ENCODE measurements around the gene LRRC57.
"Not testable (repeated sequence)": the region's sequence is repeated elsewhere in the genome, so short reads cannot be mapped to it uniquely, and the experiment has no call there.

The LRRC57 gene

DNA sequence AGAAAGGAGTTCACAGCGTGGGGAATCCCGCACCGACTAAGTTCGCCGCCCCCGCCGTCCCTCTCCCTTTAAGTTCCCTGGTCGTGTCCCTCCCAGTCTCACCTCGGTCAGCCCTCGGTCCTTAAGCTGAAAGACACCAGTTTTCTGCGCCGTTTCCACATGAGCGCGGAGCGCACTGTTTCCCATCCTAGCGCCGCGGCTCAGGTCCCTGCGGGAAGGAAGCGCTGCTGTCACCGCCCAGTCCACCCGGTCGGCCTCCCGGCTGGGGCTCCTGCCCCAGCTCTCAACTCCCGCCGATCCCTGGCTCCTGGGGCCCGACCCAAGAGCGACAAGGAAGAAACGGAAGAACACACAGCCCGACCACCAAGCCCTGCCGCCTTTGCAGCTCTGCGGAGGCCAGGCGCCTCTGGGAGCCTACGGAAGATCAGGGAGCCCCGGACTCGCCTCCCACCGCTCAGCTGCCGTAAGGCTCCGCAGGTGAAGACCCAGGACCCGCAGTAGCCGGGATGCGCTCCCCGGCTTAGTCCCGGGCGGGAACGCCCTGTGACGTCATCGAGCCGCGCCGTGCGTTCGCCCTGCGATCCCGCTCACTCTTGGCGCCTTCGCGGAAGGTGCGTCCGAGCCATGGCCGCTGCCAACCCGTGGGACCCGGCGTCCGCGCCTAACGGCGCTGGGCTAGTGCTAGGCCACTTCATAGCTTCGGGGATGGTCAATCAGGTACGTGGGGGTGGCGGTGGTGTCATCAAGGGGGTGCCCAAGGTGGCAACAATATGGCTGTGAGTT, at the start of gene LRRC57, which contains the start of gene HAUS2:
LRRC57 (minus strand) TSS at position 545 of the 783 bp plus-strand sequence; CDS start at position 186, 359 bp downstream.
HAUS2 (plus strand) TSS at position 590 of the 783 bp plus-strand sequence; CDS start at position 625, 35 bp downstream.
- DNase-seq (ENCODE audit: low read depth in 2 of 2), result peak; percentile 78 to 81

DNA sequence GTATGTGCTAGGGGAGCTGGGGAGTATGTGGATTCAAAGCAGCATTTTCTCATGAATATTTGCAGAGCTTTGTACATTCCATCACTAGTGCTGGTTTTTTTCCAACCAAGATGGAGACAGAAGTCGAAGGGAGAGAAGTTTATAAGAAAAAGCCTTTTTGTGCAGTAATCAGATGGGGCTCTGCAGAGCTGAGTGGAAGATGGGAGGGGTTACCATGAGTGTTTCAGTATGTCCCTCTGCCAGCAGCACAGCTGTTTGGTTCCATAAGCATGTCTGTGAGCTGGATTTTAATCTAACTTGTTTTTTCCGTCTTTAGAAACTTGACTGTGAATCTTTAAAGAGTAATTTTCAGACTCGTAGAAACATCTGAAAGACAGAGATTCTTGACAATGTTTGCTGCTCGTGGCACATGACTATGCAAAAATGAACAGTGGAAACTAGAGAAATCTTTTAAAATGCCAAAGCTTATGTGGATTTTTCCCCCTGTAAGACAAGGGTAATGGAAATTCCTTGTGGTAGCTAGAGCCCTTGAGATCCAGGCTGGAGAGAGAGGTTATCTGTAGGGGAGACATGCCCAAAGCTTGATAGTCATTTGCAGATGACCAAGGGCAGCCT, 47.1 kb upstream of the LRRC57 start:
- DNase-seq (ENCODE audit: low read depth in 2 of 2), result no peak

DNA sequence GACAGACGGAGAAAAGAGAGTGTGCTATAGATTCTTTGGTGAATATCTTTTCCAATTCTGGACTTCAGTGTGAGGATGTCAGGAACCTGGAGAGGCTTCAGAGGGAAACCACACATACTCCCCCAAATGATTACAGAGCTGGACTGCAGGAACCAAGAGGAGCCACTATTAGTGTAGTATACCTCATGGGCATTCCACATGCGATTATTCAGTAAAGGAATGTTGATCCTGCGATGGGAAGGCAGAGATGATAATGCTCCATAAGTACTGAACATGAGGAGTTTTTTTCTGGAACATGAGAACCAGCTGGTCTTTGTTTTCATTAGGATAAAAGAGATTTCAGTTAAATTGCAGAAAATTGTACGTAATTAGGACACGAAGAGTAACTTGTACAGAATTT, 45.5 kb upstream of the LRRC57 start:
- DNase-seq (ENCODE audit: low read depth in 2 of 2), result no peak

DNA sequence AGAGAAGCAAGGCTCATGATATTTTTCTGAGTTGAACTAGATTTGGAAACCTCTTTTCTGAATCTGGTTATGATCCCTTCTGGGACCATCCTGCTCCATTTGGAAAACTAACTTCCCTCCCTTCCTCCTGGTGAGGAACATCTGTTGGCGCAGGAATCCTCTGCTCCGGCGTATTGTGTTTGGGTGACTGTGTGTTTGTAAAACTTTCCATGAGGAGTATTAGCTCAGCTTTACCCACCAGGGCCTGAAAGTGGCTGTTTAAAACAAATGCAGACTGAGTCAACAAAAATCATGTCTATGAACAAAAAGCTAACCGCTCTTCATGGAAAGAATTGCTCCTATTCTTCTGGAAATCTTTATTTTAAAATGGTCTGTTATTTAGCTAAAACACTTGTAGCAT, 44.5 kb upstream of the LRRC57 start:
- no peak for DNase-seq (ENCODE audit: low read depth in 2 of 2)

DNA sequence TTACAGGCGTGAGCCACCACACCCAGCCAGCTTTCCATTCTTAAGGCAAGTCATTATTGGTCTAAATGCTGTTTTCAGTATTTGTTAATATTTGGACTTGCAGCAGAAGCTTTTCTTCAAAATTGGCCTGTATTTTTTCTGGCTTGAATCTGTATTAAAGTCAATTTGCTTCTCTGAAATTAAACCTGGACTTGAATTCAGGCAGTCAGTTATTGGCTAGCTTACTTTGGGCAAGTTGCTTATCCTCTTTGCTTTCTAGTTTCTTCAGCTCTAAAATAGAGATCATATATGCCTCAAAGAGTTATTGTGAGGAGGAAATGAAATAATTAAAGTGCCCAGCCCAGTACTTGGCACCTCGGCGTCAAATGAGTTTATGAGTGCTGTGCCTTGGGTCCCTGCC, 44.1 kb upstream of the LRRC57 start:
- no peak for DNase-seq (ENCODE audit: low read depth in 2 of 2)

DNA sequence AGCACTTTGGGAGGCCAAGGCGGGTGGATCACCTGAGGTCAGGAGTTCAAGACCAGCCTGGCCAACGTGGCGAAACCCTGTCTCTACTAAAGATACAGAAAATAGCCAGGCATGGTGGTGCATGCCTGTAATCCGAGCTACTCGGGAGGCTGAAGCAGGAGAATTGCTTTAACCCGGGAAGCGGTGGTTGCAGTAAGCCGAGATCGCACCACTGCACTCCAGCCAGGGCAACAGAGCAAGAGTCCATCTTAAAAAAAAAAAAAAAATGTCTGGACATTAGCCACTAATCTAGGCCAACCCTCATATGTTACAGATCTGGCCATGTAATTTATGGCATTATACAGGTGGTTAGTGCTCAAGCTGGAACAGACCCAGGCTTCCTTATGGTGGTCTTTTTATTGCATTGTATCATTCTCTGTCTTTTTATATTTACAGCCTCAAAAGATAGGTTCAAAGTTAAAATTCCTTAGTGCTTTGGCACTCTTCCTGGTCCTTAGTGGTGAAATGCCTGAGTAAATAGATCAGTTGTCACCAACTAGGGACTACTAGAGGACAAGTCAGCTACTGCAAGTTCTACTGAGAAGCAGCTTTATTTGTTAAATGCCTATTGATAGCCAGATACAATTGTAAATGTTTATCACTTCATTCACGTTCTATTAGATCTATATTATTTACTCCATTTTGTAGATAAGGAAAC, 42.8 kb upstream of the LRRC57 start:
- no peak for DNase-seq (ENCODE audit: low read depth in 2 of 2)

DNA sequence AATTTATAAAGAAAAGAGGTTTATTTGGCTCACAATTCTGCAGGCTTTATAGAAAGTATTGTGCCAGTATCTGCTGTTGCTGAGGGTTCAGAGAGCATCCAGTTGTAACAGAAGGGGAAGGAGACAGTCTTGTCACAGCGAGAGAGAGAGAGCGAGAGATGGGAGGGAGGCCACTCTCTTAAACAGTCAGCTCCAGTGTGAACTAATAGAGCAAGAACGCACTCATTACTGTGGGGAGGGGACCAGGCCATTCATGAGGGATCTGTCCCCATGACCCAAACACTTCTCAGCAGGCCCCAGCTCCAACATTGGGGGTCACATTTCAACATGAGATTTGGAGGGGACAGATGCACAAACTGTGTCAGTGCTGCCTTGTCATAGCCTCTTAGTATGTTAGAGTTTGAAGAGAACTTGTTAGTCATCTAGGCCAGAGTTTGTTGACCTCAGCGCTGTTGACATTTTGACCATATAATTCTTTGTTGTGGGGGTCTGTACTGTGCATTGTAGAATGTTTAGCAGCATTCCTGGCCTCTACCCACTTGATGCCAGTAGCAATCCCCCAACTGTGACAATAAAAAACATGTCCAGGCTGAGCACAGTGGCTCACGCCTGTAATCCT, 42.1 kb upstream of the LRRC57 start:
- DNase-seq (ENCODE audit: low read depth in 2 of 2), result no peak

DNA sequence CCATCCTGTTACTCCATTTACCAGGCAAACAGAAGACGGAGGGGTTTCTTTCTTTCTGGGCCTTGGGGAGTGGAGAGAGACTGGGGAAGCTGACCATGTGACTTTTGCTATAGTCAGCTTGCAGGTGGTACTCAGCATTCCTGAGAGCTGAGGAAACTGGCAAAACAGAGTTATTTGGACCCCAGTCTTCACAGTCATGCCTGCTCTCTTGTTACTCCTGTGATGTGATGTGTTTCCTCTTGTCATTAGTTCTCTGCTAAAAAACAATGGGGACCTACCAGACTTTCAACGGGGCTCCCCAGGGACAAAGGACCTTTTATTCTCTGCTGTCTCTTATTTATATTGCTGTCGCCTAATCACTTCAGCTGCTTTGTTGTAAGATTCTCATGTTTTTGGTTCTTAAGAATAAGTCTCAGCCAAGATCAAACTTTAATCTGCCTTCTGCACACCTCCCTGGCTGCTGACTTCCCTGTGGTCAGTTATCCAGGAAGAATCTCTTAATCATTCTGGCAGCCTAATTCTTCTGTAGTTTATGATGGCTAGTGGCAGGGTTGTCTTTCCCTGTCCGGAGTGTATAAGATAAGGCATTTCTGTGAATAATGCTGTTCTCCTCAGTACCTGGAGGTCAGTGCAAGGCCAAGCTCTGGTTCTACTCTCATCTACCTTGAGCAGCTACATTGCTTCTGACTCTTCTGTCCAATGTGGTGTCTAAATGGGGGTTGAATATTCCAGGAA, 35.6 kb upstream of the LRRC57 start:
- no peak for DNase-seq (ENCODE audit: low read depth in 2 of 2)

DNA sequence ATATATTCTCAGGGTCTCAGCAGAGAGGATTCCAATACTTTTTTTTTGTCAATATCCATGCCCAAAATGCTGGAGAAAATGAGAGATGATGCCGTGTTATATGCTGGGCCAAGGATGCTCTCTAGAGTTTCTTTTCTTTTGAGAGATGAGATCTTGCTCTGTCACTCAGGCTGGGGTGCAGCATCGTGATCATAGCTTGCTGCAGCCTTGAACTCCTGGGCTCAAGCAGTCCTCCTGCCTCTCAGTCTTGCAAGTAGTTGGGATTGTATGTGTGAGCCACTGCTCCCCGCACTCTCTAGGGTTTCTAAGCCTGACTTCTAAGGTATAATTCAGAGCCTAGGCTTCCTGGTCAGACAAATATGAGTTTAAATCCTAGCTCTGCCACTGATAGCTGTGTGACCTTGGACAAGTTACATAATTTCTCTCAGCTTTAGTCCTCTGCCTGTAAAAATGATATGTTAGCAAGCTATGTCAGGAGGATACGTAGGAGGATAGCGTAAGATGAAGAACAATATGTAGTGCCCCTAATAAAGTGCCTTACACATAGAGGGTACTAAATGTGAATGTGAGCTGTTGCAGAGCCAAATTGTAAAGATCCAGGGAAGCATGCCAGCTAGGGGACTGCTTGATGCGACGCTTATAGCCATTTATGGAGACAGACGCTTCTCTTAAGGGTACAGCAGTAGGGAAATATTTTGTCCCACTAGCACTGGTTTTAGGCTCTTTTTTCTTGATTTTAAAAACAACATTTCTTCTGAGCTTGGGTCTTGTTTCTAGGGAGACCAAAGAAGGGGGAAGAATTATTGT, 34.2 kb upstream of the LRRC57 start:
- no peak for DNase-seq (ENCODE audit: low read depth in 2 of 2)

DNA sequence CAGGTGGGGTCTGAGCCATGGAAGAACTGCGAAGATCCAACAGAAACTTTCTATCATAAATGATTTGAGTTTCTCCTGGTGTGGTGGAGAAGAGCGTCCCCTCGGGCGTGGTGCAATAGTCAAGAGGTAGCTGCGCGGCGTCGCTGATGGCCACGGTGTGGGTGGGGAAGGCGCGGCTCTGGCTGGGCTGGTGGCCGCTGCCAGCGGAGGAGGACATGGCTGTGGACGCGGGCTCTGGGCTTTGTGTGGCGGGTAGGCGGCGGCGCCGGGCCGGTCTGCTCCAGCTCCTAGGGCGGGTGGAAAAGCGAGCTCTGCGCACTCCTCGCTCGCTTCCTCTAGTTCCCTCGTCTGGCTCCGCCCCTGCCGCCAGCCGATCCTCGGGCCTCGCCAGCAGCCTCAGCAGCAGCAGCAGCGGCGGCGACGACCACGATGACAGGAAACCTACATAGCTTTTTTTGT, 32.7 kb upstream of the LRRC57 start:
- peak; percentile 56 to 65 for DNase-seq (ENCODE audit: low read depth in 2 of 2)

DNA sequence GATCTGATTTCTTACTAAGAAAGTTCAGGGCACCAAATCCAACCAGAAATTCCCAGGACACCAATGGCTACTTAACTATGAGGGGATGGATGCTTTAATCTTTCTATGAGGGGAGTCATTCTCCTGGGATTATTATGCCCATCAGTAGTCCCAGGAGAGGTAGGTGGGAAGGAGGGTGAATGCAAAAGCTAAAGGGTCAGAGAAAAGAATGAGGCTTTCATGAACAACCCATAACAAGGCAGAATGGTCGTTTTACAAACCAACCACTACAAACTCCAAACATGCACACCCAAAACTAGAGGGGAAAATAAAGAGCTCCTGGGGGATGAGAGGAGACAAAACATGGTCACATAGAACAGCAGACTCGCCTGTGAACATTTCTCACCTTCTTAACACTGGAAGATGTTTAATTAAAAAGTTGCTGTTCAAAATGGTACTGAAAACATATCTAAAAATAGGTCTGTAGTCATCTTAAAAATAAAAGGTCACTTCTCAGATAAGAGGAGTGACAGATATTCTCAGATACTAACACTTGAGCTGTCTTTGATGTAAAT, 30.5 kb upstream of the LRRC57 start:
- DNase-seq (ENCODE audit: low read depth in 2 of 2), result no peak

DNA sequence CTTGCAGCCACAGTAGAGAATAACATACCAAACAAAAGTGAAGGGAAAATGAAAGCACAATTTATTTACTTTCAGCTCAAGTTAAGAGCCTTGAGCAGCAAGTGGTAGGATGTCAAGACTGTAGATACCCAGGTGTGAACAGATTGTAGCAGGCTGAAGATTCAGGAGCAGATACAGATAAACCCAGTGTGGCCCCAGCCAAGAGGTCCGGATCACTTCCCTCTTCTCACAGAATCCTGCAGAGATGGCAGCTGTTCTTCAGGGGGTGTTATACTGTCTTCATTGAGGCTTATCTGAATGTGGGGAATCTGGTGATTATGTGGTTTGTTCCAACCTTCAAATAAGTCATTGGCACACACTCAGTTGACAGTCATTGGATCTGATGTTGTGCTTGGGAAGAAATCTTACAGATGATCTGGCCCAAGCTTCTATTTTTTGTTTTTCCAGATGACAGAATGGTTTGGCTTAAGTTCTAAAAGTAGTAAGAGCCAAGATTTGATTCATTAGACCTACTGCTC, 29.0 kb upstream of the LRRC57 start:
- no peak for DNase-seq (ENCODE audit: low read depth in 2 of 2)

DNA sequence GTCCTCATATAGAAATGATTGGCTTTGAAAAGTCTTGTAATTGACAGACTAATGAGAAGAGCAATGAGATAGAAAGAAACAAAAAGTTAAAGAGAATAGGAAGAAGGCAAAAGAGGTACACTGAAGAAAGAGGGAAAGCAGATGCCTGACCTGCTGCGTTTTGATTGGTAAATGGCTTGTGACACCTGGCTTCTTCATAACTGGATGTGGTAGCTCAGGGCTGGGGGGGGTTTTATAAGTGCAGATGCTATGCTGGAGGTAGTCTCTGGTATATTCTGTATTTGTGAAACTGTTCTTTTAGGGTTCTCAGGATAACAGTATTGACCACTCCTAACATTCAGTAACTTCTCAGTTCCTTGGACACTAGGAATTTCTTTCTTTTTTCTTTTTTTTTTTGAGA, 28.2 kb upstream of the LRRC57 start:
- DNase-seq (ENCODE audit: low read depth in 2 of 2), result no peak

DNA sequence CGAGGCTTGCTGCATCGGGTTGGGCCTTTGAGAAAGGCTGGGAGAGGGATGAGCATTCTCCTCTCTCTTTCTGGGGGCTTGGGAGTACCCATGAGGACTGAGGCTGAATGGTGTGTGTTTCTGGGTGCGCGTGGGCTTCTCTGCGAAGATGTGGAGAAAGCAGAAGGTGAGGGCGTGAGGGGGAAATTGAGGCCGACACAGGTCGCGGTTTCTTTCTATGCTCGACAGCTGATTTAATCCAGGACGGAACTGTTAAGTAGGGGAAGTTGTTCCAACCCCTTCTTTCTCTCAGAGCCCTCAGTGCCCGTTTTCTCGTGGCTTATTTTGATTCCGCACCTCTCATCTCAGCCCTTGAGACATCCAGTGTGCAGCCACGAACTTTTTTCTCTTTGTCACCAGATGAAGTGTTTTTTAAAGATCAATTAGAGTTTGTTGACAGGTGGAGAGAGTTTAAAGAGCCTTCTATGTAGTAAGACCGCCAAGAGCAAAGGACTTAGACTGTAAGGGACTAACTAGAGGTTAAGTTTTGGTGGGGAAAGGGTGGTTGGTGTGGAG, 27.5 kb upstream of the LRRC57 start:
- no peak for DNase-seq (ENCODE audit: low read depth in 2 of 2)

DNA sequence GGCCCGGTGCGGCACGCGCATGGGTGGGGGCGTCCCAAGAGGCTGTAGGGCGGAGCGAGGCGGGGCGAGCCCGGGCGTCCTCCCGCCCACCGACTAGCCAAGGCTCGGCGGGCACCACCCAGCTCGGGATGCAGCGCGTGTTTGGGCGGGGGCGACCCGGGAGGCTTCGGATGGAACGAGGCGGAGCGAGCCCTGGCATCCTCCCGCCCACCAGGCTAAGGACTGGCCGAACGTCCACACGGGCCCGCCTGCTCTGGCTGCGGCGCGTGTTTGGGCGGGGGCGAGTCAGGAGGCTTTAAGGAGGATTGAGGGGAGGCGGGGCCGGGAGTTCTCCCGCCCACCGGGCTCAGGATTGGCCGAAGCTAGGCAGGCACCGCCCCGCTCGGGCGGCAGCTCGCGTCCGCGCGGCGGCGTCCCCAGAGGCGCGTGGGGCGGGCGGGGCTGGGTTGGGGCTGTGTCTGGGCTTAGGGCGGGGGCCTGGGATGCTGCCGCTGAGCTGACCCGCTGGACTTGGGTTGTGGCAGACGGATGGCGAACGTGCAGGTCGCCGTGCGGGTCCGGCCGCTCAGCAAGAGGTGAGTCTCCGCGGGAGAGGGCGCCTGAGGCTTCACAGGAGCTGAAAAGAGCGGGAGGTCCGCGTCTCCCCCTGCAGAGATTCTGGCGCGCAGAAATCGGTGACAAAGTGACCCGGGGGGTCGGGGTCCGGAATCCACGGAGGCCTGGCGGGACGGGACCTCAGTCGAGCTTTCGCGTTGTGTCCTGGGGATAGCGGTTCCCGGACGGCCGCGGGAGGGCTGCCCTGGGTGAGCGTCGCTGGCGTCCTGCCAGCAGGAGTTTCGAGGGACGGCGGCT, 26.8 kb upstream of the LRRC57 start, which contains the start of gene STARD9:
STARD9 (plus strand) TSS at position 419 of the 852 bp plus-strand sequence; CDS start at position 529, 110 bp downstream.
- DNase-seq (ENCODE audit: low read depth in 2 of 2), result peak; percentile 87 to 89

DNA sequence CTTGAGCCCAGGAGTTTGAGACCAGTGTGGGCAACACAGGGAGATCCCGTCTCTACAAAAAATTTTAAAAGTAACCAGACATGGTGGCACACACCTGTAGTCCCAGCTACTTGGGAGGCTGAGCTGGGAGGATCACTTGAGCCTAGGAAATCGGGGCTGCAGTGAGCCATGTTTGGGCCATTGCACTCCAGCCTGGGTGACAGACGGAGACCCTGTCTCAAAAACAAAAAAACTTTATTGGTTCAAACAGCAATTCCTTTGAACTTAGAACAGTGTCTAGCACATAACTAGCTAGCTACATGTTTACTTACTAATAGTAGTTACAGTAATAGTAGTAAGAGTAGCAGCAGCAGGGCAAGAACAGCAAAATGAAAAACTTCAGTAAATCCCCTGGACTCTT, 10.1 kb upstream of the LRRC57 start:
- no peak for DNase-seq (ENCODE audit: low read depth in 2 of 2)

DNA sequence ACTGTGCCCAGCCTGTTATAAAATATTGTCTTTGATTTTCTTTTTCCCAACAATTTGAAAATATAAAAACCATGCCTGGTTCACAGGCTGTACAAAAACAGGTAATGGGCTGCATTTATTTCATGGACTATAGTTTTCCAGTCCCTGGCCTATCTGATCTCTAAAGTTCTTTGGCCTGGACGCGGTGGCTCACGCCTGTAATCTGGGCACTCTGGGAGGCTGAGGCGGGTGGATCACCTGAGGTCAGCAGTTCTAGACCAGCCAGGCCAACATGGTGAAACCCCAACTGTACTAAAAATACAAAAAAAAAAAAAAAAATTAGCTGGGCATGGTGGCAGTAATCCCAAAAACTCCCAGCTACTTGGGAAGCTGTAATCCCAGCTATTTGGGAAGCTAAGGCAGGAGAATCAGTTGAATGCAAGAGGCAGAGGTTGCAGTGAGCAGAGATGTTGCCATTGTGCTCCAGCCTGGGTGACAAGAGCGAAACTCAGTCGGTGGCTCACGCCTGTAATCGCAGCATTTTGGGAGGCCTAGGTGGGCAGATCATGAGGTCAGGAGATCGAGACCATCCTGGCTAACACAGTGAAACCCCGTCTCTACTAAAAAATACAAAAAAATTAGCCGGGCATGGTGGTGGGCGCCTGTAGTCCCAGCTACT, 8.1 kb upstream of the LRRC57 start:
- DNase-seq (ENCODE audit: low read depth in 2 of 2), result not testable (repeated sequence)

DNA sequence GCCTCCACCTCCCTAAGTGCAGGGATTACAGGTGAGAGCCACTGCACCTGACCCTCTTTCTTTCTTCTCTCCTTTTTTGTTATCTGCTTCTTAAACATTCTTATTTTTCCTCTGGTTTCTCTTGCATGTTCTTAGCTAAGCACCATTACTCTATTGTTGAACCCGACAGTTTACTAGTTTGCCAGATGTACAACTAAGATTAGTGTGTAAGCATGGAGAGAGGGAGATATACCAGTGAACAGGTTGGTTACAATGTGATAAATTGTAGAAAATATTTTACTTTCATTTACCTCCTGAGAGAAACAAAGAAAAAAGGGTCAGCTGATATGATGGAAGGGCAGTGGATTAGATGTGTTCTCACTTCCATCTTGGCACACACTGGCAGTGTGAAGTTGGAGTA, 5.0 kb upstream of the LRRC57 start:
- no peak for DNase-seq (ENCODE audit: low read depth in 2 of 2)
